Nephron (organoid): ENCODE measurements around the gene CXorf38.
A peak's percentile ranks its signal among the peaks of the same experiment; 100 is the strongest.

ENCODE experiments used
- H3K27ac Mint-ChIP-seq, 3 experiments: 2 replicates each; pipeline ENCODE4 v1.8.0; 2020; ENCODE audit warnings: mixed read lengths in 3 of 3, mild to moderate bottlenecking in 2 of 3, moderate library complexity in 1 of 3
- H3K27me3 Mint-ChIP-seq: 2 replicates; pipeline ENCODE4 v1.8.0; 2021; ENCODE audit warnings: low read depth, mild to moderate bottlenecking, moderate library complexity, mixed read lengths
- H3K36me3 Mint-ChIP-seq: 2 replicates; pipeline ENCODE4 v1.8.0; 2020; ENCODE audit warnings: low read depth, mixed read lengths
- H3K4me1 Mint-ChIP-seq: 2 replicates; pipeline ENCODE4 v1.8.0; 2020; ENCODE audit warnings: mixed read lengths
- H3K4me3 Mint-ChIP-seq, 3 experiments: 2 replicates each; pipeline ENCODE4 v1.8.0; 2020; ENCODE audit warnings: mild to moderate bottlenecking in 3 of 3, mixed read lengths in 3 of 3, moderate library complexity in 2 of 3
- H3K9me3 Mint-ChIP-seq: 2 replicates; pipeline ENCODE4 v1.8.0; 2020; ENCODE audit warnings: mixed read lengths
- CTCF ChIP-seq, 3 experiments: fragments of 200-600 bp; sonication (generic); IDR thresholded peaks; one replicate each; pipeline ENCODE4 v1.5.0; 2021; ENCODE audit warnings: antibody characterized with exemption in 3 of 3; ENCODE audit not compliant: unreplicated experiment in 3 of 3

The CXorf38 gene

DNA sequence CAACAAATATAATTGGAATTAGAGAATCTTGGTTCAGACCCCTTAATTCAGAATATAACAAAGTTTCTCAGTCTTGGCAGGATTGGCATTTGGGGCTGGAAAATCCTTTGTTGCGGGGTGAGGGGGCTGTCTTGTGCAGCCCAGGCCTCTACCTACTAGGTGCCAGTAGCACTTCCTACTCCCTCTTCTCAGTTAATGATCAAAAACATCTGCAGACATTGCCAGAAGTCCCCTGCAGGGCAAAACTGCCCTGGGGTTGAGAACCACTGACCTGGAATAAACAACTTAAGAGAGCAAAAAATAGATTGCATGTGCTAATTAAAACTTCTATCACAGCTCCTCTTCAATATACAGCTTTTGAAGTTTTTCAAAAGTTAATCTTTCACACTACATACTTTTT, 36.7 kb upstream of the CXorf38 start:
- peaks cover 2% of the 10 kb centered on the region for H3K9me3 Mint-ChIP-seq
- no peaks in the 10 kb centered on the region for H3K27me3 Mint-ChIP-seq
- H3K36me3 Mint-ChIP-seq: peaks cover 34% of the 10 kb centered on the region
- peaks cover 5% of the 10 kb centered on the region for H3K4me1 Mint-ChIP-seq
- no peak for TF ChIP-seq CTCF (IDR thresholded peaks at IDR 0.05; ENCODE audit: unreplicated experiment in 3 of 3)
- no peak overlapping the region for H3K4me3 Mint-ChIP-seq
- peak overlapping the region in 2 of 3 experiments; percentile 36 to 42 for H3K27ac Mint-ChIP-seq

GRCh38 chrX:40683245-40683644, 35.9 kb upstream of the CXorf38 start:
- Mint-ChIP-seq H3K4me3 (no peak overlapping the region), H3K27ac (peak overlapping the region in 2 of 3 experiments; percentile 27 to 60), H3K9me3 (peaks cover 2% of the 10 kb centered on the region), H3K27me3 (no peaks in the 10 kb centered on the region), H3K4me1 (peaks cover 5% of the 10 kb centered on the region), H3K36me3 (peaks cover 36% of the 10 kb centered on the region)
- TF ChIP-seq CTCF (IDR thresholded peaks at IDR 0.05; ENCODE audit: unreplicated experiment in 3 of 3): no peak

- peaks cover 46% of the 10 kb centered on the region for H3K36me3 Mint-ChIP-seq
- TF ChIP-seq CTCF (IDR thresholded peaks at IDR 0.05; ENCODE audit: unreplicated experiment in 3 of 3): no peak
- no peaks in the 10 kb centered on the region for H3K9me3 Mint-ChIP-seq
- no peak overlapping the region for H3K27ac Mint-ChIP-seq
- no peaks in the 10 kb centered on the region for H3K4me1 Mint-ChIP-seq
- H3K4me3 Mint-ChIP-seq: no peak overlapping the region
- H3K27me3 Mint-ChIP-seq: no peaks in the 10 kb centered on the region
Observed at GRCh38 chrX:40671126-40671525, 23.8 kb upstream of the CXorf38 start.

DNA sequence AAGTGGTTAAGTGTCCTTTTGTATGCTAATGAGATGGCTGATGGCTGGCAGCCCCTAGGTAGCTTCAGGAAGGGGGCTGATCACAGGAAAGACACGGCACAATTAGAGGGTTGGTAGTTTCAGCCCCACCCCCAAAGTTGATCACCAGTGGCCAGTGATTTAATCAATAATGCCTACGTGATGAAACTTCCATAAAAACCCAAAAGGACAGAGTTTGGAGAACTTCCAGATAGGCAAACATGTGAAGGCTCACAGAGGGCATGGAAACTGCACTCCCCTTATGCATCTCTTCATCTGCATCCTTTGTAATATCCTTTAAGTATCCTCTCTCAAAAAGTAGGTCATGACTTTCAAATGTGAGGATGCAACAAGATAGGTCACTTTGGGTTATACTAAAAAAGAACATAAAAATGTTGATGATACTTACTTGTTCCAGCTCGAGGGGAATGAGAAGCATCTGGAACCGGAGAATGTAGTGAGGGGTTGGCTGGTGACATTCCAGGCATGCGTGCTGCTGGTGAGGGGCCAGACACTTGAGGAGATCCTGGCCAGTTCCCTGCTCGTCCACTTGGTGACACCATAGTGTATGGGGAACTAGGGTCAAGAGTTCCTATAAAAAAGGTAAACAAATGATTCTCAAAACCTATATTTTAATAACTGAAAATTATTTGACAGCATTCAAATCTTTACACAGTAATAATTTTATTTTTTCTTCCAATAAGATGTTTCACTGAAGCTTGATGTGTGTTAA, 16.7 kb upstream of the CXorf38 start:
- Mint-ChIP-seq H3K36me3 (peaks cover 53% of the 10 kb centered on the region), H3K9me3 (no peaks in the 10 kb centered on the region)
- TF ChIP-seq CTCF (IDR thresholded peaks at IDR 0.05; ENCODE audit: unreplicated experiment in 3 of 3): peak in 2 of 3 experiments; percentile 11 to 27

GRCh38 chrX:40663078-40663740, 15.8 kb upstream of the CXorf38 start:
- Mint-ChIP-seq H3K4me3 (no peak overlapping the region), H3K4me1 (no peaks in the 10 kb centered on the region), H3K27me3 (no peaks in the 10 kb centered on the region), H3K36me3 (peaks cover 49% of the 10 kb centered on the region), H3K9me3 (no peaks in the 10 kb centered on the region), H3K27ac (no peak overlapping the region)
- no peak for TF ChIP-seq CTCF (IDR thresholded peaks at IDR 0.05; ENCODE audit: unreplicated experiment in 3 of 3)

More for the DNA sequence above, 16.7 kb upstream of the CXorf38 start:
- H3K27me3 Mint-ChIP-seq: no peaks in the 10 kb centered on the region
- H3K27ac Mint-ChIP-seq: no peak overlapping the region
- no peak overlapping the region for H3K4me3 Mint-ChIP-seq
- no peaks in the 10 kb centered on the region for H3K4me1 Mint-ChIP-seq
